IMR-90 (cell line): Measurements from ENCODE around the gene GUF1. TPM values are rescaled to one million over a fixed set of nuclear protein-coding genes. Genes with fewer than 3 reads are reported as not detected.

Source experiments
- ATAC-seq: fragments of 200-7000 bp; cut with Tn5 transposase; 2 replicates; pipeline ENCODE4 v1.9.1; 2020; ENCODE audit warnings: low read depth, mild to moderate bottlenecking, moderate library complexity
- BruUV-seq: library from RNA; stranded (reverse); fragments of 400-500 nt; replicated peaks from 2 replicates; lab custom pipeline; 2021; lab: Mats Ljungman, UMichigan
- CTCF ChIA-PET: fragments of 300-600 bp; formaldehyde crosslinking; extraction: SDS; loops from one replicate; lab custom pipeline; 2021; ENCODE audit warnings: antibody characterized with exemption; lab: Yijun Ruan, JAX
- POLR2A ChIA-PET: fragments of 300-600 bp; sonication (Branson Sonifier 250); formaldehyde crosslinking; loops from one replicate; lab custom pipeline; 2022; ENCODE audit warnings: antibody characterized with exemption; ENCODE audit not compliant: unreplicated experiment; lab: Charles Lee
- DNase-seq: peaks from one replicate; pipeline ENCODE4 v3.0.0; 2013
- H2AFZ ChIP-seq: replicated peaks from 2 replicates; pipeline ENCODE3; 2013; ENCODE audit warnings: low read length, mild to moderate bottlenecking; ENCODE audit not compliant: poor library complexity
- H2AK5ac ChIP-seq: 2 replicates; pipeline ENCODE4 v1.6.1; 2013; ENCODE audit warnings: low read depth, low read length, inconsistent platforms
- H2AK9ac ChIP-seq: replicated peaks from 2 replicates; pipeline ENCODE3; 2013; ENCODE audit warnings: mild to moderate bottlenecking, low read depth, low read length, moderate library complexity; ENCODE audit not compliant: poor library complexity
- H2BK120ac ChIP-seq: 2 replicates; pipeline ENCODE4 v1.6.1; 2013; ENCODE audit warnings: low read depth, low read length, inconsistent platforms
- H2BK15ac ChIP-seq: 3 replicates; pipeline ENCODE4 v1.6.1; 2013; ENCODE audit warnings: low read depth, low read length, inconsistent platforms
- H2BK20ac ChIP-seq: 2 replicates; pipeline ENCODE4 v1.6.1; 2013; ENCODE audit warnings: low read depth, mild to moderate bottlenecking, inconsistent platforms, low read length, moderate library complexity
- H2BK5ac ChIP-seq: 2 replicates; pipeline ENCODE4 v1.6.1; 2013; ENCODE audit warnings: mild to moderate bottlenecking, low read depth, low read length, inconsistent platforms; ENCODE audit not compliant: poor library complexity, severe bottlenecking
- H3K14ac ChIP-seq: replicated peaks from 2 replicates; pipeline ENCODE4 v1.6.1; 2013; ENCODE audit warnings: low read depth, low read length, inconsistent platforms
- H3K18ac ChIP-seq: 2 replicates; pipeline ENCODE4 v1.6.1; 2013; ENCODE audit warnings: low read depth, low read length, control low read depth
- H3K23ac ChIP-seq: 2 replicates; pipeline ENCODE4 v1.6.1; 2013; ENCODE audit warnings: low read depth, low read length, inconsistent platforms
- H3K27ac ChIP-seq: 2 replicates; pipeline ENCODE4 v1.5.1; 2013; ENCODE audit warnings: mild to moderate bottlenecking, control low read depth, low read length; ENCODE audit not compliant: insufficient read depth
- H3K27me3 ChIP-seq: 2 replicates; pipeline ENCODE4 v1.6.1; 2013; ENCODE audit warnings: low read length; ENCODE audit not compliant: control insufficient read depth, insufficient read depth
- H3K36me3 ChIP-seq: 2 replicates; pipeline ENCODE4 v1.6.1; 2013; ENCODE audit warnings: low read length, mixed read lengths; ENCODE audit not compliant: control insufficient read depth, insufficient read depth
- H3K4ac ChIP-seq: 2 replicates; pipeline ENCODE4 v1.6.1; 2013; ENCODE audit warnings: low read depth, low read length, inconsistent platforms
- H3K4me1 ChIP-seq: 2 replicates; pipeline ENCODE4 v1.6.1; 2013; ENCODE audit warnings: low read length, mixed read lengths; ENCODE audit not compliant: control insufficient read depth, insufficient read depth
- H3K4me2 ChIP-seq: 2 replicates; pipeline ENCODE4 v1.6.1; 2013; ENCODE audit warnings: low read depth, mild to moderate bottlenecking, control low read depth, low read length, moderate library complexity
- H3K4me3 ChIP-seq: 2 replicates; pipeline ENCODE4 v1.5.1; 2013; ENCODE audit warnings: low read depth, mild to moderate bottlenecking, control low read depth, low read length, moderate library complexity; ENCODE audit not compliant: insufficient read depth
- H3K56ac ChIP-seq: 2 replicates; pipeline ENCODE4 v1.6.1; 2013; ENCODE audit warnings: low read length, inconsistent platforms; ENCODE audit not compliant: insufficient read depth; ENCODE audit errors: extremely low read depth
- H3K79me1 ChIP-seq, 2 experiments: 2 replicates each; pipeline ENCODE4 v1.6.1; 2013; ENCODE audit warnings: low read length in 2 of 2, inconsistent platforms in 1 of 2, low read depth in 1 of 2
- H3K9ac ChIP-seq: 2 replicates; pipeline ENCODE4 v1.6.1; 2013; ENCODE audit warnings: low read depth, low read length, control low read depth
- H3K9me1 ChIP-seq: 2 replicates; pipeline ENCODE4 v1.6.1; 2013; ENCODE audit warnings: low read length, inconsistent platforms; ENCODE audit not compliant: insufficient read depth
- H3K9me3 ChIP-seq: 2 replicates; pipeline ENCODE4 v1.6.1; 2013; ENCODE audit warnings: low read length; ENCODE audit not compliant: control insufficient read depth, insufficient read depth
- H4K20me1 ChIP-seq: 2 replicates; pipeline ENCODE4 v1.6.1; 2013; ENCODE audit warnings: low read length, inconsistent platforms; ENCODE audit not compliant: insufficient read depth
- H4K5ac ChIP-seq: 2 replicates; pipeline ENCODE4 v1.6.1; 2013; ENCODE audit warnings: mild to moderate bottlenecking, low read depth, low read length, control low read depth
- H4K8ac ChIP-seq, 2 experiments: 2 replicates each; pipeline ENCODE4 v1.6.1; 2013; ENCODE audit warnings: low read depth in 2 of 2, low read length in 2 of 2, control low read depth in 1 of 2, inconsistent platforms in 1 of 2
- H4K91ac ChIP-seq: 2 replicates; pipeline ENCODE4 v1.6.1; 2013; ENCODE audit warnings: low read depth, low read length, inconsistent platforms; ENCODE audit not compliant: insufficient read depth
- SMC3 ChIP-seq: fragments of 150-350 bp; IDR thresholded peaks from 2 replicates; pipeline ENCODE4 v1.6.1; 2016; ENCODE audit warnings: low read depth, mild to moderate bottlenecking, antibody characterized with exemption, low read length, moderate library complexity
- WGBS, 2 experiments: methylation state at CpG; one replicate each; pipeline versions ENCODE4 v1.1.5 to v1.1.7; 2013; ENCODE audit warnings: missing lambda C conversion rate in 2 of 2; ENCODE audit not compliant: insufficient read length in 1 of 2; ENCODE audit errors: extremely low coverage in 2 of 2; 5-methylcytosine and 5-hydroxymethylcytosine counted together
- dilution Hi-C: fragments of 300-500 bp; cut with HindIII; formaldehyde crosslinking; loops from one replicate; pipeline ENCODE4 v1.14.3; 2018; ENCODE audit warnings: low sequenced_read_pairs; ENCODE audit not compliant: unreplicated experiment
- in situ Hi-C: fragments of 300-500 bp; cut with MboI; formaldehyde crosslinking; loops from 3 replicates; pipeline ENCODE4 v1.14.3; 2019; ENCODE audit warnings: low sequenced_read_pairs, inconsistent platforms, mixed read lengths
- intact Hi-C: fragments of 100-400 bp; cut with micrococcal nuclease; formaldehyde crosslinking; loops from 2 replicates; pipeline ENCODE4 v1.10.0; 2022
- polyA plus RNA-seq, 3 experiments: library from polyadenylated mRNA; depleted of rRNA; stranded (reverse); fragments of >200 nt; gene quantifications; 2 replicates each; pipeline ENCODE4 v1.2.3, GENCODE V29; 2012; ENCODE audit warnings: low replicate concordance in 1 of 3
- total RNA-seq: library from RNA; depleted of rRNA; stranded (reverse); fragments of >200 nt; gene quantifications from 2 replicates; pipeline ENCODE4 v1.2.3, GENCODE V29; 2012

The GUF1 gene
- total and polyA plus RNA-seq, 2 of the 4 experiments (the other 2 are of a cell fraction): 9.9 to 10.6 TPM

- Histone ChIP-seq H3K9ac (no peak overlapping the region), H3K4me2 (no peak overlapping the region), H3K14ac (no peak overlapping the region), H2BK5ac (no peak overlapping the region), H2AK9ac (no peak overlapping the region), H4K20me1 (no peaks in the 10 kb centered on the region), H3K27ac (no peak overlapping the region), H3K4ac (no peak overlapping the region), H3K36me3 (no peaks in the 10 kb centered on the region), H4K5ac (no peak overlapping the region), H4K8ac (no peak overlapping the region), H2BK15ac (no peak overlapping the region), H2AK5ac (no peak overlapping the region), H3K79me1 (no peaks in the 10 kb centered on the region), H2AFZ (no peak overlapping the region), H3K23ac (no peak overlapping the region), H3K9me3 (no peaks in the 10 kb centered on the region), H2BK120ac (no peak overlapping the region), H3K56ac (no peak overlapping the region), H2BK20ac (no peak overlapping the region), H3K9me1 (no peaks in the 10 kb centered on the region), H3K27me3 (no peaks in the 10 kb centered on the region), H3K18ac (no peak overlapping the region), H3K4me1 (no peaks in the 10 kb centered on the region), H3K4me3 (no peak overlapping the region), H4K91ac (no peak overlapping the region)
- no TSS peak for BruUV-seq
- DNase-seq: no peak
- in situ Hi-C loops: no loop called here
- POLR2A ChIA-PET: no interaction called here
- no CpG with 5 or more reads among the region's 2 CpGs for WGBS, 2 experiments
- no peak for ATAC-seq
- dilution Hi-C loops: no loop called here
- TF ChIP-seq SMC3: no peak
- intact Hi-C loops: no loop called here
- CTCF ChIA-PET: no interaction called here
These were observed 58.7 kb downstream of the GUF1 start for GRCh38 chr4:44736900-44737299.
